22Rv1 (cell line): ENCODE results near the gene DPAGT1.

Source experiments
- ZFX ChIP-seq: fragments of 450-650 bp; IDR thresholded peaks from 2 replicates; pipeline ENCODE4 v1.6.1; 2017; ENCODE audit warnings: antibody characterized with exemption, borderline replicate concordance
- TF ChIP-seq, protein P1 (sequence below): fragments of 450-650 bp; IDR thresholded peaks from 2 replicates; pipeline ENCODE4 v1.5.1; 2017; ENCODE audit warnings: mild to moderate bottlenecking

DNA sequence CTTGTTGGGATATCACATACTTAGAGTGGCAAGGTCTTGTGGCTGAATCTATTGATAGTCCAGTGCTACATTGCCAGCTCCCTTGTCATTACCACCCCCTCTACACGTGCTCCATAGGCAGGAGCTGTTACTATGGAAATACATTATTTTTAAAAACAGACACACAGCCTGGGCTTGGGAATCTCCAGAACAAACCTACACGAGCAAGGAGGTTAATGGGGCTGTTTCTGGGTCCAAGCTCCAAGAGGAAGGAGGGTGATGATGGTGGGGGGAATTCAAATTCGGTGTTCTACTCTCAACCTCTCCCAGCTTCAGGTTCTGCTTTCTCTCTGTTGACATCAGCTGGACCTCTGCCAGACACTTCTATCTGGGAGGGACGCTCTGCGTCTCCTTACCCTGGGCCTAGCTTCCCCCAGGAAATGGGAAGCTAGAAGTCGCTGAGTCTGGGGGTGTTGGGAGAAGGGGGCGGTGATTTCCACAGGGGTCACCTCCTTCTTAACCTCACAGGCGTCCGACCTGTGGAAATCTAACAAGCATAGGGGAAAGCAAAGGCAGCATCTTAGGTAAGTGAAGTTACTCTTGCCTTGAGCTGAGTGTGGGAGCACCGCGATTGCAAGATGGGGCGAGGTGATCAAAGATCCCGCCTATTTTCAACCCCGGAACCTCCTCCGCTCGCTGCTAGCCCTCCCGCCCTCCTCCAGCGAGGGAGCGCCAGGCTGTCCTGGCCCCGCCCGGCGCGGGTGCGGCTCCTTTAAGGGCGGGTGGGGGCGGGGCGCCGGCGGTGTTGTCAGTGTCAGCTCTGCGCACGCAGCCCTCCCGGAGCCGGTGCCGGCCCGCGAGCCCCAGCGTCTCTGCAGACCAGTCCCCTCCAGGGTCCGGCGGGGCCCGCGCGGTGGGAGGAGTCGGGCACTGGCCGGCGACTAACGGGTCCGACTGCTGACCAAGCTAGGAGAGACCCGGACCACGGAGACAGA is 5.2 kb upstream of the DPAGT1 start, which contains the start of gene C2CD2L:
- TF ChIP-seq, protein P1, sequence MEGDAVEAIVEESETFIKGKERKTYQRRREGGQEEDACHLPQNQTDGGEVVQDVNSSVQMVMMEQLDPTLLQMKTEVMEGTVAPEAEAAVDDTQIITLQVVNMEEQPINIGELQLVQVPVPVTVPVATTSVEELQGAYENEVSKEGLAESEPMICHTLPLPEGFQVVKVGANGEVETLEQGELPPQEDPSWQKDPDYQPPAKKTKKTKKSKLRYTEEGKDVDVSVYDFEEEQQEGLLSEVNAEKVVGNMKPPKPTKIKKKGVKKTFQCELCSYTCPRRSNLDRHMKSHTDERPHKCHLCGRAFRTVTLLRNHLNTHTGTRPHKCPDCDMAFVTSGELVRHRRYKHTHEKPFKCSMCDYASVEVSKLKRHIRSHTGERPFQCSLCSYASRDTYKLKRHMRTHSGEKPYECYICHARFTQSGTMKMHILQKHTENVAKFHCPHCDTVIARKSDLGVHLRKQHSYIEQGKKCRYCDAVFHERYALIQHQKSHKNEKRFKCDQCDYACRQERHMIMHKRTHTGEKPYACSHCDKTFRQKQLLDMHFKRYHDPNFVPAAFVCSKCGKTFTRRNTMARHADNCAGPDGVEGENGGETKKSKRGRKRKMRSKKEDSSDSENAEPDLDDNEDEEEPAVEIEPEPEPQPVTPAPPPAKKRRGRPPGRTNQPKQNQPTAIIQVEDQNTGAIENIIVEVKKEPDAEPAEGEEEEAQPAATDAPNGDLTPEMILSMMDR, result no peak
- TF ChIP-seq ZFX, result no peak
